GM12878 (cell line): ENCODE results near the gene ENTPD5. TPM values are rescaled to one million over a fixed set of nuclear protein-coding genes. Genes with fewer than 3 reads are reported as not detected.

Source experiments
- ATAC-seq: fragments of 200-7000 bp; cut with Tn5 transposase; 3 replicates; pipeline ENCODE4 v1.9.1; 2020; ENCODE audit warnings: mild to moderate bottlenecking, moderate library complexity
- BruUV-seq: library from RNA; stranded (reverse); fragments of 400-500 nt; replicated peaks from 2 replicates; lab custom pipeline; 2021; lab: Mats Ljungman, UMichigan
- CTCF ChIA-PET: fragments of 300-600 bp; sonication (Branson Sonifier 250); formaldehyde crosslinking; extraction: SDS; loops from one replicate; lab custom pipeline; 2021; ENCODE audit warnings: inconsistent platforms; lab: Yijun Ruan, JAX
- POLR2A ChIA-PET: fragments of 350-600 bp; formaldehyde crosslinking; extraction: SDS; loops from one replicate; lab custom pipeline; 2021; ENCODE audit warnings: inconsistent platforms; lab: Charles Lee
- RAD21 ChIA-PET: fragments of 300-600 bp; sonication (Branson Sonifier 250); formaldehyde crosslinking; loops from one replicate; lab custom pipeline; 2023; ENCODE audit warnings: antibody characterized with exemption; ENCODE audit not compliant: unreplicated experiment; lab: Charles Lee
- SMC1A ChIA-PET: fragments of 300-600 bp; sonication (Branson Sonifier 250); formaldehyde crosslinking; loops from one replicate; lab custom pipeline; 2023; ENCODE audit not compliant: unreplicated experiment, uncharacterized antibody; lab: Charles Lee
- DNase-seq: peaks from one replicate; pipeline ENCODE4 v3.0.0-alpha.2; 2011; ENCODE audit warnings: low read depth, low spot score
- FAIRE-seq: peaks from 3 replicates; lab custom pipeline; 2011; peaks lifted over from hg19 to GRCh38; lab: Jason Lieb, UNC
- H2AFZ ChIP-seq: 2 replicates; pipeline ENCODE4 v1.6.0; 2011; ENCODE audit warnings: low read depth, low read length, control low read depth; ENCODE audit not compliant: control insufficient read depth
- H3K27ac ChIP-seq: 2 replicates; pipeline ENCODE4 v1.5.1; 2011; ENCODE audit warnings: control low read depth; ENCODE audit not compliant: control insufficient read depth, insufficient read depth
- H3K27me3 ChIP-seq, 2 experiments: replicated peaks in 1 of 2; 2 replicates each; pipeline versions ENCODE4 v1.6.0 to v1.6.1; 2011; ENCODE audit warnings: low read length in 1 of 2; ENCODE audit not compliant: control insufficient read depth in 2 of 2, insufficient read depth in 2 of 2
- H3K36me3 ChIP-seq, 2 experiments: 2 replicates each; pipeline ENCODE4 v1.5.1; 2011; ENCODE audit warnings: low read length in 1 of 2; ENCODE audit not compliant: control insufficient read depth in 2 of 2, insufficient read depth in 2 of 2
- H3K4me1 ChIP-seq: 2 replicates; pipeline ENCODE4 v1.6.1; 2011; ENCODE audit warnings: mild to moderate bottlenecking, low read length, moderate library complexity, mixed read lengths; ENCODE audit not compliant: control insufficient read depth, insufficient read depth
- H3K4me2 ChIP-seq: 2 replicates; pipeline ENCODE4 v1.6.0; 2011; ENCODE audit warnings: control low read depth; ENCODE audit not compliant: control insufficient read depth, insufficient read depth
- H3K4me3 ChIP-seq: fragments of 200-600 bp; sonication (generic); 2 replicates; pipeline ENCODE4 v1.5.1; 2016
- H3K79me2 ChIP-seq: 2 replicates; pipeline ENCODE4 v1.6.0; 2011; ENCODE audit warnings: low read length; ENCODE audit not compliant: control insufficient read depth, insufficient read depth
- H3K9ac ChIP-seq: 2 replicates; pipeline ENCODE4 v1.8.0; 2011; ENCODE audit warnings: low read length, control low read depth, mixed read lengths; ENCODE audit not compliant: control insufficient read depth, insufficient read depth
- H3K9me3 ChIP-seq: replicated peaks from 3 replicates; pipeline ENCODE4 v1.5.1; 2011; ENCODE audit warnings: mild to moderate bottlenecking, low read length; ENCODE audit not compliant: control insufficient read depth, insufficient read depth
- H4K20me1 ChIP-seq: 2 replicates; pipeline ENCODE4 v1.6.0; 2011; ENCODE audit not compliant: control insufficient read depth, insufficient read depth
- BHLHE40 ChIP-seq, 2 experiments: fragments of 450-650 bp in 1 of 2; IDR thresholded peaks; 2 replicates each; pipeline ENCODE4 v1.6.1; 2011 to 2017; ENCODE audit warnings: low read depth in 2 of 2, borderline replicate concordance in 1 of 2, improper control_type of control experiment in 1 of 2, low read length in 1 of 2, mild to moderate bottlenecking in 1 of 2
- BMI1 ChIP-seq: fragments of 450-650 bp; IDR thresholded peaks from 2 replicates; pipeline ENCODE4 v1.6.1; 2016; ENCODE audit warnings: mild to moderate bottlenecking, moderate library complexity, borderline replicate concordance
- CREM ChIP-seq: IDR thresholded peaks from 2 replicates; pipeline ENCODE4 v1.6.1; 2014; ENCODE audit warnings: antibody characterized with exemption, low read depth
- FOS ChIP-seq: IDR thresholded peaks from 3 replicates; pipeline ENCODE4 v1.6.1; 2011; ENCODE audit warnings: borderline replicate concordance; ENCODE audit not compliant: insufficient read length; ENCODE audit errors: extremely low read depth
- HCFC1 ChIP-seq: fragments of 150-350 bp; IDR thresholded peaks from 2 replicates; pipeline ENCODE4 v1.6.1; 2014; ENCODE audit warnings: low read length
- KLF5 ChIP-seq: fragments of 450-650 bp; IDR thresholded peaks from 2 replicates; pipeline ENCODE4 v1.6.1; 2014; ENCODE audit warnings: mild to moderate bottlenecking; ENCODE audit not compliant: partially characterized antibody
- MEF2B ChIP-seq: fragments of 450-650 bp; IDR thresholded peaks from 2 replicates; pipeline ENCODE4 v1.6.1; 2018; ENCODE audit warnings: mild to moderate bottlenecking, moderate library complexity; ENCODE audit not compliant: partially characterized antibody, poor library complexity, severe bottlenecking
- NFYB ChIP-seq: IDR thresholded peaks from 2 replicates; pipeline ENCODE4 v1.6.1; 2011; ENCODE audit warnings: low read depth, mild to moderate bottlenecking, low read length, improper control_type of control experiment, moderate library complexity; ENCODE audit not compliant: insufficient read depth
- PAX5 ChIP-seq: IDR thresholded peaks from 2 replicates; pipeline ENCODE4 v1.6.1; 2011; ENCODE audit warnings: low read depth, low read length, borderline replicate concordance
- PRDM15 ChIP-seq: fragments of 450-650 bp; formaldehyde crosslinking; IDR thresholded peaks from 2 replicates; pipeline ENCODE4 v1.4.0; 2020; ENCODE audit warnings: mild to moderate bottlenecking, moderate library complexity
- STAT3 ChIP-seq: IDR thresholded peaks from 2 replicates; pipeline ENCODE4 v1.6.1; 2011; ENCODE audit warnings: low read depth, low read length, improper control_type of control experiment
- TAF1 ChIP-seq: IDR thresholded peaks from 2 replicates; pipeline ENCODE4 v1.6.1; 2011; ENCODE audit warnings: mild to moderate bottlenecking, low read depth, low read length, borderline replicate concordance
- YY1 ChIP-seq: IDR thresholded peaks from 2 replicates; pipeline ENCODE4 v1.6.1; 2011; ENCODE audit warnings: low read depth, mild to moderate bottlenecking, low read length
- WGBS: methylation state at CpG from one replicate; pipeline ENCODE4 v1.1.6; 2016; ENCODE audit warnings: low lambda C conversion rate; ENCODE audit not compliant: insufficient replicate concordance, insufficient coverage; ENCODE audit errors: missing lambda C conversion rate; 5-methylcytosine and 5-hydroxymethylcytosine counted together
- in situ Hi-C: fragments of 300-500 bp; cut with MboI; formaldehyde crosslinking; loops from 9 replicates; pipeline ENCODE4 v1.14.3; 2018; ENCODE audit warnings: mixed read lengths
- intact Hi-C: fragments of 100-400 bp; cut with micrococcal nuclease; formaldehyde crosslinking; loops from one replicate; pipeline ENCODE4 v1.14.2; 2022; ENCODE audit not compliant: unreplicated experiment
- polyA plus RNA-seq, 11 experiments: library from polyadenylated mRNA; depleted of rRNA in 4 of 11; unstranded in 6 of 11; stranded (reverse) in 5 of 11; fragments of >200 nt; fragmentation: Nextera tagmentation in 4 of 11; fragmentation: Illumina TruSeq in 1 of 11; extraction: Ambion mirVana in 4 of 11; extraction: Trizol in 1 of 11; gene quantifications; 1 replicate in 1 of 11; 2 replicates in 10 of 11; pipeline versions ENCODE4 v1.2.1 to v1.2.3, GENCODE V29; 2011 to 2016; ENCODE audit warnings: inconsistent platforms in 2 of 11, missing spikeins in 2 of 11, low read depth in 1 of 11
- total RNA-seq, 4 experiments: library from RNA; depleted of rRNA in 3 of 4; stranded (reverse); fragments of >200 nt in 3 of 4; fragmentation: Illumina TruSeq in 1 of 4; extraction: Trizol in 1 of 4; gene quantifications; 2 replicates each; pipeline versions ENCODE4 v1.2.1 to v1.2.3, GENCODE V29; 2013 to 2021

Gene ENTPD5
- total and polyA plus RNA-seq, 10 of the 15 experiments (the other 5 are each of a cell fraction or from before 2014, with no cell fraction given): 2.4 to 9.9 (median 7.6) TPM

- no peaks in the 10 kb centered on the region for H3K36me3 ChIP-seq
- BruUV-seq: no TSS peak
- ATAC-seq: no peak
- H2AFZ ChIP-seq: no peak overlapping the region
- H3K4me3 ChIP-seq: no peak overlapping the region
- ChIA-PET RAD21 (interaction anchor here (0.6 kb wide), 1 partner anchor 49 kb away, joined by 3 read pairs; no protein-coding TSS in a partner anchor), POLR2A (no interaction called here), SMC1A (no interaction called here), CTCF (no interaction called here)
- no peaks in the 10 kb centered on the region for H3K27me3 ChIP-seq
- no peaks in the 10 kb centered on the region for H3K9me3 ChIP-seq
- no peaks in the 10 kb centered on the region for H3K4me1 ChIP-seq
- H4K20me1 ChIP-seq: no peaks in the 10 kb centered on the region
- no peak overlapping the region for H3K4me2 ChIP-seq
- no peak for DNase-seq
- intact Hi-C loops: no loop called here
- no peak for TF ChIP-seq MEF2B
- no peak for TF ChIP-seq NFYB
- no peak for TF ChIP-seq STAT3
- TF ChIP-seq PAX5: no peak
- TF ChIP-seq CREM: no peak
- TF ChIP-seq PRDM15: no peak
- TF ChIP-seq FOS: no peak
- no peak for TF ChIP-seq HCFC1
- TF ChIP-seq TAF1: no peak
- no peak for TF ChIP-seq KLF5
- no peak for TF ChIP-seq BHLHE40 (IDR thresholded peaks at IDR 0.05; ENCODE audit: borderline replicate concordance in 1 of 2, low read depth in 2 of 2, low read length in 1 of 2)
- TF ChIP-seq YY1: no peak
- no peak for TF ChIP-seq BMI1
- H3K9ac ChIP-seq: no peak overlapping the region
- in situ Hi-C loops: loop anchor here (25.0 kb wide), 1 partner anchor 292 kb away; no protein-coding TSS in a partner anchor
- no peak overlapping the region for H3K27ac ChIP-seq
- WGBS: 78% methylated on average over 3 of the region's 3 CpGs
- FAIRE-seq: no peak
- no peaks in the 10 kb centered on the region for H3K79me2 ChIP-seq
Measured at GRCh38 chr14:74029136-74029535, 10.0 kb upstream of the ENTPD5 start.
